ENCODE data around the gene USP32. TPM values are rescaled to one million over a fixed set of nuclear protein-coding genes. Genes with fewer than 3 reads are reported as not detected.
A peak's percentile ranks its signal among the peaks of the same experiment; 100 is the strongest.
"Not testable (repeated sequence)": the region's sequence is repeated elsewhere in the genome, so short reads cannot be mapped to it uniquely, and the experiment has no call there.

USP32 gene
- polyA plus RNA-seq, 1 experiment, result 40.7 TPM

DNA sequence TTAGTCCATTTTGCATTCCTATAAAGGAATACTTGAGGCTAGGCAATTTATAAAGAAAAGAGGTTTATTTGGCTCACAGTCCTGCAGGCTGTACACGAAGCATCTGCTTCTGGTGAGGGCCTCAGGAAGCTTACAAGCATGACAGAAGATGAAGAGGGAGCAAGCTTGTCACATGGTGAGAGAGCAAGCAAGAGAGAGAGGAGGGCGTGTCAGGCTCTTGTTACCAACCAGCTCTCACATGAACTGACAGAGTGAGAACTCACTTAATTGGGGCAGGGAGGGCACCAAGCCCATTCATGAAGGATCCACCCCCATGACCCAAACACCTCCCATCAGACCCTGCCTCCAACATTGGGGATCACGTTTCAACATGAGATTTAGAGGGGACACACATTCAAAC, 31.9 kb upstream of the USP32 start:
- Histone ChIP-seq H3K27ac (ENCODE audit: low read depth, low read length) (no peak overlapping the region), H3K9me3 (ENCODE audit: control insufficient read depth, insufficient read depth, low read length) (no peaks in the 10 kb centered on the region; the same call in 1 of the 2 replicates), H3K27me3 (ENCODE audit: control insufficient read depth, insufficient read depth, low read length) (no peaks in the 10 kb centered on the region), H3K4me3 (ENCODE audit: low read depth, low read length) (no peak overlapping the region)
- TF ChIP-seq, protein P1, sequence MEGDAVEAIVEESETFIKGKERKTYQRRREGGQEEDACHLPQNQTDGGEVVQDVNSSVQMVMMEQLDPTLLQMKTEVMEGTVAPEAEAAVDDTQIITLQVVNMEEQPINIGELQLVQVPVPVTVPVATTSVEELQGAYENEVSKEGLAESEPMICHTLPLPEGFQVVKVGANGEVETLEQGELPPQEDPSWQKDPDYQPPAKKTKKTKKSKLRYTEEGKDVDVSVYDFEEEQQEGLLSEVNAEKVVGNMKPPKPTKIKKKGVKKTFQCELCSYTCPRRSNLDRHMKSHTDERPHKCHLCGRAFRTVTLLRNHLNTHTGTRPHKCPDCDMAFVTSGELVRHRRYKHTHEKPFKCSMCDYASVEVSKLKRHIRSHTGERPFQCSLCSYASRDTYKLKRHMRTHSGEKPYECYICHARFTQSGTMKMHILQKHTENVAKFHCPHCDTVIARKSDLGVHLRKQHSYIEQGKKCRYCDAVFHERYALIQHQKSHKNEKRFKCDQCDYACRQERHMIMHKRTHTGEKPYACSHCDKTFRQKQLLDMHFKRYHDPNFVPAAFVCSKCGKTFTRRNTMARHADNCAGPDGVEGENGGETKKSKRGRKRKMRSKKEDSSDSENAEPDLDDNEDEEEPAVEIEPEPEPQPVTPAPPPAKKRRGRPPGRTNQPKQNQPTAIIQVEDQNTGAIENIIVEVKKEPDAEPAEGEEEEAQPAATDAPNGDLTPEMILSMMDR (IDR thresholded peaks at IDR 0.05; ENCODE audit: low read depth, low read length), result no peak
- CTCF ChIA-PET, result interaction anchor here (1.2 to 1.5 kb wide), 2 partner anchors 18 to 215 kb away, joined by 3 to 7 read pairs; no protein-coding TSS in a partner anchor
- DNase-seq (ENCODE audit: low read depth, low spot score), result no peak
- POLR2A ChIA-PET, result no interaction called here

DNA sequence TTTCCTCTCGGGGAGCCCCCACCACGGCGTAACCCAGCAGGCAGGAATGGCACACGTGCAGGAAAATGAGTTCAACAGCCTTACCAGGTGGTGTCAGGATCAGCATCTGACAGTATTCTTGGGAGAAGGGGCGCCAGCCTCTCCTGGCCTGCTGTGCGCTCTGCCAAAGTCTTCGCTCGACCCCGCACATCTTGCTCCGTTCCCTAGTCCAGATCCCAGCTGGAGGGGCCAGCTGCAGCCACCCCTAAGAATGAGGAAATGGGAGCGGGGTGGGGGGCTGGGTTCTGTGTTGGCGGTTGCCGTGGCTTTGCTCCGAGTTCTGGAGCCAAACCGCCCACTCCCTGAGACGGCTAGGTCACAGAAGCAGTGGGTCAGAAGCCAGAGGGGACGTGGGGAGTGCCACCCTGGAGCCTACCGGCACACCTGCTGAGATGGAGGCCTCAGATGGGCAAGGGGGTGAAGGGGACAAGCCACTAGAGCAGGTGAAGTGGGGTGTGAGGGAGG, 30.3 kb upstream of the USP32 start, which contains the start of gene CHCT1:
CHCT1 (plus strand) TSS at position 328 of the 504 bp plus-strand sequence; CDS start at position 432, 104 bp downstream.
- POLR2A ChIA-PET, result no interaction called here

DNA sequence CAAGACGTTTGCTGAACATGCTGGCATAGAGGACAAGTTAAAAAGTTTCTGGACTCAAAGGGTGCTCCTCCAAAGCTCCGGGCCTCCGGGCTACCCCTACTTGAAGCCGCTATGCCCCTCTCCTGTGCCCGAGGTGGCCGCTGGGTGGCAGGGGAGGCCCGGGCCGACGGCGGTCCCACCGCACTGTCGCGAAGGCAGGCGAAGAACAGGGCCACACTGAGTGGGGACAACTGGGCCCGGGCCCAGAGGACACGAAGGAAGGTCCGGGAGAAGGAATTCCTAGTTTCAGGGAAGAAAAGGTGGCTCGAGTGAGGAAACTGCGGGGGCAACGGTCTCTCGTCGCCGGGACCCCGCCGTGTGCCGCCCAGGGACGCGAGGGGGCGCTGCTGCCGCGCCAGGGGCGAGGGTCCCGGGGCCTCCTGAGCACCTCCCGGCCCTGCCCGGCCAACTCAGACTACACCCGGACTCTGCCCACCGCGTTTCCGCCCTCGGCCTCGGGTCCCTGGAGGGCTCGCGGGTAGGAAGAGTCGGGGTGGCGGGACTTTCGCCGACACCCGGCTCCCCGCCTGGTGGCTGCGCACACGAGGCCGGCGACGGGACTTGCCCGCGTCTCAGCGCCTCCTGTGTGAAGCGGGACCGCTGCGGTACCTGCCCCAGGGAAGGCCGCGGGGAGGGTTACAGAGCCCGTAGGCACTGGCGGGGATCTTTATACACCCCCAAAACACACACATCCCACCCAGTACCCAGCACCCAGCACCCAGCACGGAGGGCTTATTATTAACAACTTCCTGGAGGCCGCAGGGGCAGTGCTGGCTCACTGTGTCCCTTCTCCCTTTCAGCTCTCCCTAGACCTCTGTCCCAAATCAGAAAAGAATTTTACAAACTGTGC, 29.6 kb upstream of the USP32 start:
- H3K27ac ChIP-seq (ENCODE audit: low read depth, low read length), result no peak overlapping the region
- no peak for DNase-seq (ENCODE audit: low read depth, low spot score)
- no peaks in the 10 kb centered on the region for H3K27me3 ChIP-seq (ENCODE audit: control insufficient read depth, insufficient read depth, low read length)
- CTCF ChIA-PET, result interaction anchor here (0.6 to 0.9 kb wide), 8 partner anchors 8 to 259 kb away, joined by 3 to 8 read pairs (median 4); no protein-coding TSS in a partner anchor
- POLR2A ChIA-PET, result no interaction called here
- no peaks in the 10 kb centered on the region; the same call in 1 of the 2 replicates for H3K9me3 ChIP-seq (ENCODE audit: control insufficient read depth, insufficient read depth, low read length)
- H3K4me3 ChIP-seq (ENCODE audit: low read depth, low read length), result peak overlapping the region; percentile 57
- TF ChIP-seq, protein P1 (IDR thresholded peaks at IDR 0.05; ENCODE audit: low read depth, low read length), result peak; percentile 81

More for the DNA sequence above, 30.3 kb upstream of the USP32 start, which contains the start of gene CHCT1:
- CTCF ChIA-PET, result interaction anchor here (0.6 to 0.9 kb wide), 4 partner anchors 7 to 191 kb away, joined by 3 to 8 read pairs (median 4); no protein-coding TSS in a partner anchor
- no peak for DNase-seq (ENCODE audit: low read depth, low spot score)
- Histone ChIP-seq H3K9me3 (ENCODE audit: control insufficient read depth, insufficient read depth, low read length) (no peaks in the 10 kb centered on the region; the same call in 1 of the 2 replicates), H3K4me3 (ENCODE audit: low read depth, low read length) (peak within 1 kb of the TSS; percentile 57), H3K27me3 (ENCODE audit: control insufficient read depth, insufficient read depth, low read length) (no peaks in the 10 kb centered on the region), H3K27ac (ENCODE audit: low read depth, low read length) (no peak within 1 kb of the TSS)
- TF ChIP-seq, protein P1 (IDR thresholded peaks at IDR 0.05; ENCODE audit: low read depth, low read length), result no peak

DNA sequence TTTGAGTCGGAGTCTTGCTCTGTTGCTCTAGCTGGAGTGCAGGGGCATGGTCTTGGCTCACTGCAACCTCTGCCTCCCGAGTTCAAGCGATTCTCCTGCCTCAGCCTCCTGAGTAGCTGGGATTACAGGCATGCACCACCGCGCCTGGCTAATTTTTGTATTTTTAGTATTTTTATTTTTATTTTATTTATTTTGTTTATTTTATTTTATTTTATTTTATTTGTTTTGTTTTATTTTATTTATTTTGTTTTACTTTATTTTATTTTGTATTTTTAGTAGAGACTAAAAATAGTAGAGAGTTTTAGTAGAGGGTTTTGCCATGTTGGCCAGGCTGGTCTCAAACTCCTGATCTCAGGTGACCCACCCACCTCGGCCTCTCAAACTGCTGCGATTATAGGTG, 27.9 kb upstream of the USP32 start:
- H3K4me3 ChIP-seq (ENCODE audit: low read depth, low read length); H3K9me3 ChIP-seq (ENCODE audit: control insufficient read depth, insufficient read depth, low read length); H3K27me3 ChIP-seq (ENCODE audit: control insufficient read depth, insufficient read depth, low read length); CTCF ChIA-PET; H3K27ac ChIP-seq (ENCODE audit: low read depth, low read length); POLR2A ChIA-PET; DNase-seq (ENCODE audit: low read depth, low spot score): not testable (repeated sequence)

DNA sequence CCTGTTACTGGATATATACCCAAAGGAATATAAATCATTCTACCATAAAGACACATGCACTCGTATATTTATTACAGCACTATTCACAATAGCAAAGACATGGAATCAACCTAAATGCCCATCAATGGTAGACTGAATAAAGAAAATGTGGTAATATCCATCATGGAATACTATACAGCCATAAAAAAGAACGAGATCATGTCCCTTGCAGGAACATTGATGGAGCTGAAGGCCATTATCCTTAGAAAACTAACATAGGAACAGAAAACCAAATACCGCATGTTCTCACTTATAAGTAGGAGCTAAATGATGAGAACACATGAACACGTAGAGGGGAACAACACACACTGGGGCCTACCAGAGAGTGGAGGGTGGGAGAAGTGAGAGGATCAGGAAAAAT, 27.1 kb upstream of the USP32 start:
- H3K27ac ChIP-seq (ENCODE audit: low read depth, low read length); H3K4me3 ChIP-seq (ENCODE audit: low read depth, low read length); H3K27me3 ChIP-seq (ENCODE audit: control insufficient read depth, insufficient read depth, low read length); DNase-seq (ENCODE audit: low read depth, low spot score); H3K9me3 ChIP-seq (ENCODE audit: control insufficient read depth, insufficient read depth, low read length); CTCF ChIA-PET: not testable (repeated sequence)
- POLR2A ChIA-PET, result interaction anchor here (0.6 kb wide), 1 partner anchor 190 kb away, joined by 7 read pairs; no protein-coding TSS in a partner anchor

Measured in AG04450 (cell line).